Prostate gland (tissue), 2 donors: ENCODE results near the gene PLA2G4F.

Experiments
- POLR2A ChIP-seq: fragments of 450-650 bp; IDR thresholded peaks from one replicate; pipeline ENCODE4 v1.6.1; 2016; ENCODE audit warnings: antibody characterized with exemption, mild to moderate bottlenecking
- POLR2AphosphoS5 ChIP-seq: sonication (generic); formaldehyde crosslinking; IDR thresholded peaks from one replicate; pipeline ENCODE4 v1.6.1; 2017; ENCODE audit warnings: antibody characterized with exemption
- TF ChIP-seq, protein P1 (sequence below), 4 experiments: fragments of 200-600 bp in 2 of 4; fragments of 450-650 bp in 2 of 4; sonication (generic) in 2 of 4; IDR thresholded peaks; 1 replicate in 3 of 4; 2 replicates in 1 of 4; pipeline ENCODE4 v1.5.1; 2016 to 2019; ENCODE audit warnings: antibody characterized with exemption in 4 of 4, mild to moderate bottlenecking in 2 of 4, moderate library complexity in 2 of 4

DNA sequence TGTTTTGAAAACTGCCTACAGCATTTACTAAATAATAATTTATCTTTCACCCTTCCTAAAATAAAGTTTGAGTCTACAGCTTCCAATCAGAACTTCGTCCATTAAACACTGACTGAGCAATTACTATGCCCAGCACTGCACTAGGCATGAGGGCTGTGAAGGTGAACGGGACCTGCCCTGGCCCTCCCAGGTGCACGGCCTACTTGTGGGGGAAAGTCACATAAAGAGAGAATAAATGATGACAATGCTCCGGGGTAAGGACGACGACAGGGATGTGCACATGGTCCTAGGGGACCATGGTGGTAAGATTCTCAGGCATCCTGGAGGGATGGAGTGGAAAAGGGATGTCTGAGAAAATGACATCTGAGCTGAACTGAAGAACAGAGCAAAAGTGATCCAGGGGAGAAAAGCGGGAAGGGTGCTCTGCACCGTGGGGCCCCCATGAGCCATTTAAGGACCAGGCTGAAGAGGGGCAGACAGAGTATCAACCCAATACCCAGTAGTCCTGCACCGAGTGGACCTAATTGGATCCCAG lies 11.5 kb downstream of the PLA2G4F start:
- TF ChIP-seq, protein P1, sequence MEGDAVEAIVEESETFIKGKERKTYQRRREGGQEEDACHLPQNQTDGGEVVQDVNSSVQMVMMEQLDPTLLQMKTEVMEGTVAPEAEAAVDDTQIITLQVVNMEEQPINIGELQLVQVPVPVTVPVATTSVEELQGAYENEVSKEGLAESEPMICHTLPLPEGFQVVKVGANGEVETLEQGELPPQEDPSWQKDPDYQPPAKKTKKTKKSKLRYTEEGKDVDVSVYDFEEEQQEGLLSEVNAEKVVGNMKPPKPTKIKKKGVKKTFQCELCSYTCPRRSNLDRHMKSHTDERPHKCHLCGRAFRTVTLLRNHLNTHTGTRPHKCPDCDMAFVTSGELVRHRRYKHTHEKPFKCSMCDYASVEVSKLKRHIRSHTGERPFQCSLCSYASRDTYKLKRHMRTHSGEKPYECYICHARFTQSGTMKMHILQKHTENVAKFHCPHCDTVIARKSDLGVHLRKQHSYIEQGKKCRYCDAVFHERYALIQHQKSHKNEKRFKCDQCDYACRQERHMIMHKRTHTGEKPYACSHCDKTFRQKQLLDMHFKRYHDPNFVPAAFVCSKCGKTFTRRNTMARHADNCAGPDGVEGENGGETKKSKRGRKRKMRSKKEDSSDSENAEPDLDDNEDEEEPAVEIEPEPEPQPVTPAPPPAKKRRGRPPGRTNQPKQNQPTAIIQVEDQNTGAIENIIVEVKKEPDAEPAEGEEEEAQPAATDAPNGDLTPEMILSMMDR (IDR thresholded peaks at IDR 0.05), result no peak
- TF ChIP-seq POLR2A (no peak), POLR2AphosphoS5 (no peak)
